WTC11 (cell line): ENCODE results near the gene BEND3. TPM values are rescaled to one million over a fixed set of nuclear protein-coding genes. Genes with fewer than 3 reads are reported as not detected.
A peak's percentile ranks its signal among the peaks of the same experiment; 100 is the strongest.

Experiments
- ATAC-seq: fragments of 200-7000 bp; cut with Tn5 transposase; 2 replicates; pipeline ENCODE4 v1.10.0; 2021; ENCODE audit warnings: mild to moderate bottlenecking, moderate library complexity
- CTCF ChIA-PET: fragments of 300-600 bp; sonication (Branson Sonifier 250); formaldehyde crosslinking; loops from one replicate; lab custom pipeline; 2021; ENCODE audit warnings: antibody characterized with exemption; lab: Charles Lee
- POLR2A ChIA-PET: fragments of 350-600 bp; sonication (Branson Sonifier 250); formaldehyde crosslinking; loops from one replicate; lab custom pipeline; 2021; ENCODE audit warnings: antibody characterized with exemption; lab: Charles Lee
- DNase-seq: peaks from one replicate; pipeline ENCODE4 v3.0.0; 2021; ENCODE audit warnings: low spot score
- H3K27ac Mint-ChIP-seq: 2 replicates; pipeline ENCODE4 v1.8.0; 2021; ENCODE audit warnings: mixed read lengths
- H3K27me3 Mint-ChIP-seq: 2 replicates; pipeline ENCODE4 v1.8.0; 2021; ENCODE audit warnings: low read depth, mild to moderate bottlenecking, moderate library complexity, mixed read lengths
- H3K36me3 Mint-ChIP-seq: 2 replicates; pipeline ENCODE4 v1.8.0; 2021; ENCODE audit warnings: mixed read lengths
- H3K4me1 Mint-ChIP-seq: 2 replicates; pipeline ENCODE4 v1.8.0; 2022; ENCODE audit warnings: mixed read lengths
- H3K4me3 Mint-ChIP-seq: 2 replicates; pipeline ENCODE4 v1.8.0; 2021; ENCODE audit warnings: mild to moderate bottlenecking, moderate library complexity, mixed read lengths
- H3K9me3 Mint-ChIP-seq: 2 replicates; pipeline ENCODE4 v1.8.0; 2021; ENCODE audit warnings: mixed read lengths
- FOXK1 ChIP-seq: sonication (generic); formaldehyde crosslinking; IDR thresholded peaks from 2 replicates; pipeline ENCODE4 v1.8.0; 2022; ENCODE audit warnings: mild to moderate bottlenecking, moderate library complexity, missing genetic modification reagents
- FOXP1 ChIP-seq: sonication (generic); formaldehyde crosslinking; IDR thresholded peaks from 2 replicates; pipeline ENCODE4 v1.8.0; 2022; ENCODE audit warnings: missing genetic modification reagents, mild to moderate bottlenecking, moderate library complexity, borderline replicate concordance
- GRHL2 ChIP-seq: fragments of 250-450 bp; sonication (Bioruptor Pico); IDR thresholded peaks from 2 replicates; pipeline ENCODE4 v1.8.0; 2022; ENCODE audit warnings: mild to moderate bottlenecking, moderate library complexity; ENCODE audit not compliant: insufficient replicate concordance, severe bottlenecking
- MXD4 ChIP-seq: fragments of 250-450 bp; sonication (Bioruptor Pico); IDR thresholded peaks from 2 replicates; pipeline ENCODE4 v1.8.0; 2021; ENCODE audit warnings: mild to moderate bottlenecking, moderate library complexity, borderline replicate concordance
- NFYB ChIP-seq: sonication (generic); formaldehyde crosslinking; conservative IDR thresholded peaks from 2 replicates; pipeline ENCODE4 v1.8.0; 2022; ENCODE audit warnings: low read depth, missing genetic modification reagents
- NR2C2 ChIP-seq: sonication (generic); formaldehyde crosslinking; IDR thresholded peaks from 2 replicates; pipeline ENCODE4 v1.8.0; 2022; ENCODE audit warnings: mild to moderate bottlenecking, missing genetic modification reagents
- PREB ChIP-seq: sonication (generic); formaldehyde crosslinking; IDR thresholded peaks from 2 replicates; pipeline ENCODE4 v1.8.1; 2022; ENCODE audit warnings: mild to moderate bottlenecking, missing genetic modification reagents, moderate library complexity, borderline replicate concordance
- TCF7 ChIP-seq: sonication (generic); formaldehyde crosslinking; IDR thresholded peaks from 2 replicates; pipeline ENCODE4 v1.8.0; 2022; ENCODE audit warnings: mild to moderate bottlenecking, low read depth, missing genetic modification reagents, moderate library complexity
- TEAD1 ChIP-seq: sonication (generic); formaldehyde crosslinking; IDR thresholded peaks from 2 replicates; pipeline ENCODE4 v1.8.0; 2022; ENCODE audit warnings: mild to moderate bottlenecking, missing genetic modification reagents
- ZBTB21 ChIP-seq: sonication (generic); formaldehyde crosslinking; IDR thresholded peaks from 2 replicates; pipeline ENCODE4 v1.8.1; 2023; ENCODE audit warnings: mild to moderate bottlenecking, missing genetic modification reagents, borderline replicate concordance
- ZNF263 ChIP-seq: sonication (generic); formaldehyde crosslinking; IDR thresholded peaks from 2 replicates; pipeline ENCODE4 v1.8.1; 2022; ENCODE audit warnings: low read depth, mild to moderate bottlenecking, moderate library complexity, missing genetic modification reagents
- ZNF396 ChIP-seq: fragments of 250-450 bp; sonication (Bioruptor Pico); IDR thresholded peaks from 2 replicates; pipeline ENCODE4 v1.8.0; 2021; ENCODE audit warnings: mild to moderate bottlenecking, moderate library complexity, borderline replicate concordance
- ZNF423 ChIP-seq: fragments of 250-450 bp; sonication (Bioruptor Pico); IDR thresholded peaks from 2 replicates; pipeline ENCODE4 v2.1.2; 2022; ENCODE audit warnings: mild to moderate bottlenecking, moderate library complexity
- total RNA-seq: library from RNA; stranded (reverse); gene quantifications from 3 replicates; pipeline ENCODE4 v1.2.3, GENCODE V29; 2021
- TF ChIP-seq, protein P1 (sequence below): sonication (generic); formaldehyde crosslinking; conservative IDR thresholded peaks from 2 replicates; pipeline ENCODE4 v1.8.1; 2023; ENCODE audit warnings: mild to moderate bottlenecking, low read depth, missing genetic modification reagents, moderate library complexity
- TF ChIP-seq, protein P2 (sequence below): sonication (generic); formaldehyde crosslinking; IDR thresholded peaks from 2 replicates; pipeline ENCODE4 v1.8.1; 2023; ENCODE audit warnings: mild to moderate bottlenecking, missing genetic modification reagents
- TF ChIP-seq, protein P3 (sequence below): fragments of 250-450 bp; sonication (Bioruptor Pico); IDR thresholded peaks from 2 replicates; pipeline ENCODE4 v1.9.0; 2021; ENCODE audit warnings: mild to moderate bottlenecking, borderline replicate concordance
- TF ChIP-seq, protein P4 (sequence below): sonication (generic); formaldehyde crosslinking; IDR thresholded peaks from 2 replicates; pipeline ENCODE4 v1.8.0; 2023; ENCODE audit warnings: missing genetic modification reagents, mild to moderate bottlenecking, borderline replicate concordance

BEND3 gene
- total RNA-seq, 1 experiment from 2014 or later = 25.4 TPM

- TF ChIP-seq PREB (CRISPR knock-in tag) (no peak), NR2C2 (CRISPR knock-in tag) (no peak), TCF7 (CRISPR knock-in tag) (no peak), ZNF423 (CRISPR knock-in tag) (no peak), TEAD1 (CRISPR knock-in tag) (no peak), FOXK1 (CRISPR knock-in tag) (no peak)
- TF ChIP-seq, protein P1, sequence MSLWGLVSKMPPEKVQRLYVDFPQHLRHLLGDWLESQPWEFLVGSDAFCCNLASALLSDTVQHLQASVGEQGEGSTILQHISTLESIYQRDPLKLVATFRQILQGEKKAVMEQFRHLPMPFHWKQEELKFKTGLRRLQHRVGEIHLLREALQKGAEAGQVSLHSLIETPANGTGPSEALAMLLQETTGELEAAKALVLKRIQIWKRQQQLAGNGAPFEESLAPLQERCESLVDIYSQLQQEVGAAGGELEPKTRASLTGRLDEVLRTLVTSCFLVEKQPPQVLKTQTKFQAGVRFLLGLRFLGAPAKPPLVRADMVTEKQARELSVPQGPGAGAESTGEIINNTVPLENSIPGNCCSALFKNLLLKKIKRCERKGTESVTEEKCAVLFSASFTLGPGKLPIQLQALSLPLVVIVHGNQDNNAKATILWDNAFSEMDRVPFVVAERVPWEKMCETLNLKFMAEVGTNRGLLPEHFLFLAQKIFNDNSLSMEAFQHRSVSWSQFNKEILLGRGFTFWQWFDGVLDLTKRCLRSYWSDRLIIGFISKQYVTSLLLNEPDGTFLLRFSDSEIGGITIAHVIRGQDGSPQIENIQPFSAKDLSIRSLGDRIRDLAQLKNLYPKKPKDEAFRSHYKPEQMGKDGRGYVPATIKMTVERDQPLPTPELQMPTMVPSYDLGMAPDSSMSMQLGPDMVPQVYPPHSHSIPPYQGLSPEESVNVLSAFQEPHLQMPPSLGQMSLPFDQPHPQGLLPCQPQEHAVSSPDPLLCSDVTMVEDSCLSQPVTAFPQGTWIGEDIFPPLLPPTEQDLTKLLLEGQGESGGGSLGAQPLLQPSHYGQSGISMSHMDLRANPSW = no peak
Observed at GRCh38 chr6:107045826-107046675, 69.3 kb downstream of the BEND3 start (continued).

GRCh38 chr6:107033126-107033525, 82.2 kb downstream of the BEND3 start:
- POLR2A ChIA-PET = no interaction called here
- DNase-seq (no peak), ATAC-seq (no peak)
- Mint-ChIP-seq H3K4me3 (no peak overlapping the region), H3K36me3 (peaks cover 17% of the 10 kb centered on the region), H3K9me3 (peaks cover 4% of the 10 kb centered on the region; the same call in 1 of the 2 replicates), H3K27ac (peak overlapping the region; percentile 91)
- TF ChIP-seq ZNF396 (CRISPR knock-in tag) (no peak), NR2C2 (CRISPR knock-in tag) (no peak), GRHL2 (CRISPR knock-in tag) (no peak), NFYB (no peak), ZNF263 (no peak), ZBTB21 (no peak), FOXP1 (no peak)
- TF ChIP-seq, protein P2, sequence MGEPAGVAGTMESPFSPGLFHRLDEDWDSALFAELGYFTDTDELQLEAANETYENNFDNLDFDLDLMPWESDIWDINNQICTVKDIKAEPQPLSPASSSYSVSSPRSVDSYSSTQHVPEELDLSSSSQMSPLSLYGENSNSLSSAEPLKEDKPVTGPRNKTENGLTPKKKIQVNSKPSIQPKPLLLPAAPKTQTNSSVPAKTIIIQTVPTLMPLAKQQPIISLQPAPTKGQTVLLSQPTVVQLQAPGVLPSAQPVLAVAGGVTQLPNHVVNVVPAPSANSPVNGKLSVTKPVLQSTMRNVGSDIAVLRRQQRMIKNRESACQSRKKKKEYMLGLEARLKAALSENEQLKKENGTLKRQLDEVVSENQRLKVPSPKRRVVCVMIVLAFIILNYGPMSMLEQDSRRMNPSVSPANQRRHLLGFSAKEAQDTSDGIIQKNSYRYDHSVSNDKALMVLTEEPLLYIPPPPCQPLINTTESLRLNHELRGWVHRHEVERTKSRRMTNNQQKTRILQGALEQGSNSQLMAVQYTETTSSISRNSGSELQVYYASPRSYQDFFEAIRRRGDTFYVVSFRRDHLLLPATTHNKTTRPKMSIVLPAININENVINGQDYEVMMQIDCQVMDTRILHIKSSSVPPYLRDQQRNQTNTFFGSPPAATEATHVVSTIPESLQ (CRISPR knock-in tag) = no peak
- TF ChIP-seq, all 79 proteins: peak for 0
- Mint-ChIP-seq H3K27me3 (no peaks in the 10 kb centered on the region; the same call in 1 of the 2 replicates), H3K4me1 (peaks cover 14% of the 10 kb centered on the region)
- CTCF ChIA-PET = interaction anchor here (0.6 to 1.3 kb wide), 3 partner anchors 34 to 694 kb away, joined by 3 to 5 read pairs (median 5); no protein-coding TSS in a partner anchor

DNA sequence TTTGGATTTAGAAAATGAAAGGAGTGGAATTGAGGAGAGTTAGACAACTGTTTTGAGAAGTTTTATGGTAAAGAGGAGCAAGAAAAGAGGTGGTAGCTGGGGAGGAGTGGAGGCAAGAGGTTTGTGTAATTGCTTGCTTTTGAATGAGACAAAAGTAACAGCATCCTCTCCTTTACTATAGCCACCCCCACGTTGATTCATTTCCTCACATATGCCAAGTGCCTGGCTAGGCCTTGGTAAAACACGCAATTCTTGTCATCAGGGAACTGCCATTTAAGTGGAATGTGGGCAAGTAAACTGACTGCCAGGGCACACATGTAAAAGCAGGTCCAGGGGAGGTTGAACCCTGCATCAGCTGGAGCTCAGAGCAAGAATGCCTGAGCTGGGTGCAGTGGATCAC, 83.3 kb downstream of the BEND3 start:
- DNase-seq (no peak), ATAC-seq (no peak)
- Mint-ChIP-seq H3K4me1 (peaks cover 14% of the 10 kb centered on the region), H3K27me3 (no peaks in the 10 kb centered on the region; the same call in 1 of the 2 replicates), H3K4me3 (no peak overlapping the region), H3K9me3 (peaks cover 6% of the 10 kb centered on the region), H3K27ac (peak overlapping the region; percentile 44), H3K36me3 (peaks cover 17% of the 10 kb centered on the region)
- ChIA-PET POLR2A (no interaction called here), CTCF (interaction anchor here (1.0 kb wide), 1 partner anchor 147 kb away, joined by 3 read pairs; no protein-coding TSS in a partner anchor)
- TF ChIP-seq MXD4 = no peak
- TF ChIP-seq, protein P3, sequence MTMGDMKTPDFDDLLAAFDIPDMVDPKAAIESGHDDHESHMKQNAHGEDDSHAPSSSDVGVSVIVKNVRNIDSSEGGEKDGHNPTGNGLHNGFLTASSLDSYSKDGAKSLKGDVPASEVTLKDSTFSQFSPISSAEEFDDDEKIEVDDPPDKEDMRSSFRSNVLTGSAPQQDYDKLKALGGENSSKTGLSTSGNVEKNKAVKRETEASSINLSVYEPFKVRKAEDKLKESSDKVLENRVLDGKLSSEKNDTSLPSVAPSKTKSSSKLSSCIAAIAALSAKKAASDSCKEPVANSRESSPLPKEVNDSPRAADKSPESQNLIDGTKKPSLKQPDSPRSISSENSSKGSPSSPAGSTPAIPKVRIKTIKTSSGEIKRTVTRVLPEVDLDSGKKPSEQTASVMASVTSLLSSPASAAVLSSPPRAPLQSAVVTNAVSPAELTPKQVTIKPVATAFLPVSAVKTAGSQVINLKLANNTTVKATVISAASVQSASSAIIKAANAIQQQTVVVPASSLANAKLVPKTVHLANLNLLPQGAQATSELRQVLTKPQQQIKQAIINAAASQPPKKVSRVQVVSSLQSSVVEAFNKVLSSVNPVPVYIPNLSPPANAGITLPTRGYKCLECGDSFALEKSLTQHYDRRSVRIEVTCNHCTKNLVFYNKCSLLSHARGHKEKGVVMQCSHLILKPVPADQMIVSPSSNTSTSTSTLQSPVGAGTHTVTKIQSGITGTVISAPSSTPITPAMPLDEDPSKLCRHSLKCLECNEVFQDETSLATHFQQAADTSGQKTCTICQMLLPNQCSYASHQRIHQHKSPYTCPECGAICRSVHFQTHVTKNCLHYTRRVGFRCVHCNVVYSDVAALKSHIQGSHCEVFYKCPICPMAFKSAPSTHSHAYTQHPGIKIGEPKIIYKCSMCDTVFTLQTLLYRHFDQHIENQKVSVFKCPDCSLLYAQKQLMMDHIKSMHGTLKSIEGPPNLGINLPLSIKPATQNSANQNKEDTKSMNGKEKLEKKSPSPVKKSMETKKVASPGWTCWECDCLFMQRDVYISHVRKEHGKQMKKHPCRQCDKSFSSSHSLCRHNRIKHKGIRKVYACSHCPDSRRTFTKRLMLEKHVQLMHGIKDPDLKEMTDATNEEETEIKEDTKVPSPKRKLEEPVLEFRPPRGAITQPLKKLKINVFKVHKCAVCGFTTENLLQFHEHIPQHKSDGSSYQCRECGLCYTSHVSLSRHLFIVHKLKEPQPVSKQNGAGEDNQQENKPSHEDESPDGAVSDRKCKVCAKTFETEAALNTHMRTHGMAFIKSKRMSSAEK (CRISPR knock-in tag) = no peak
- TF ChIP-seq, protein P4, sequence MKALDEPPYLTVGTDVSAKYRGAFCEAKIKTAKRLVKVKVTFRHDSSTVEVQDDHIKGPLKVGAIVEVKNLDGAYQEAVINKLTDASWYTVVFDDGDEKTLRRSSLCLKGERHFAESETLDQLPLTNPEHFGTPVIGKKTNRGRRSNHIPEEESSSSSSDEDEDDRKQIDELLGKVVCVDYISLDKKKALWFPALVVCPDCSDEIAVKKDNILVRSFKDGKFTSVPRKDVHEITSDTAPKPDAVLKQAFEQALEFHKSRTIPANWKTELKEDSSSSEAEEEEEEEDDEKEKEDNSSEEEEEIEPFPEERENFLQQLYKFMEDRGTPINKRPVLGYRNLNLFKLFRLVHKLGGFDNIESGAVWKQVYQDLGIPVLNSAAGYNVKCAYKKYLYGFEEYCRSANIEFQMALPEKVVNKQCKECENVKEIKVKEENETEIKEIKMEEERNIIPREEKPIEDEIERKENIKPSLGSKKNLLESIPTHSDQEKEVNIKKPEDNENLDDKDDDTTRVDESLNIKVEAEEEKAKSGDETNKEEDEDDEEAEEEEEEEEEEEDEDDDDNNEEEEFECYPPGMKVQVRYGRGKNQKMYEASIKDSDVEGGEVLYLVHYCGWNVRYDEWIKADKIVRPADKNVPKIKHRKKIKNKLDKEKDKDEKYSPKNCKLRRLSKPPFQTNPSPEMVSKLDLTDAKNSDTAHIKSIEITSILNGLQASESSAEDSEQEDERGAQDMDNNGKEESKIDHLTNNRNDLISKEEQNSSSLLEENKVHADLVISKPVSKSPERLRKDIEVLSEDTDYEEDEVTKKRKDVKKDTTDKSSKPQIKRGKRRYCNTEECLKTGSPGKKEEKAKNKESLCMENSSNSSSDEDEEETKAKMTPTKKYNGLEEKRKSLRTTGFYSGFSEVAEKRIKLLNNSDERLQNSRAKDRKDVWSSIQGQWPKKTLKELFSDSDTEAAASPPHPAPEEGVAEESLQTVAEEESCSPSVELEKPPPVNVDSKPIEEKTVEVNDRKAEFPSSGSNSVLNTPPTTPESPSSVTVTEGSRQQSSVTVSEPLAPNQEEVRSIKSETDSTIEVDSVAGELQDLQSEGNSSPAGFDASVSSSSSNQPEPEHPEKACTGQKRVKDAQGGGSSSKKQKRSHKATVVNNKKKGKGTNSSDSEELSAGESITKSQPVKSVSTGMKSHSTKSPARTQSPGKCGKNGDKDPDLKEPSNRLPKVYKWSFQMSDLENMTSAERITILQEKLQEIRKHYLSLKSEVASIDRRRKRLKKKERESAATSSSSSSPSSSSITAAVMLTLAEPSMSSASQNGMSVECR (CRISPR knock-in tag) = no peak
